WERI-Rb-1 (cell line): ENCODE measurements around the gene MIA.
A peak's percentile ranks its signal among the peaks of the same experiment; 100 is the strongest.
"Not testable (repeated sequence)": the region's sequence is repeated elsewhere in the genome, so short reads cannot be mapped to it uniquely, and the experiment has no call there.

Source experiments
- DNase-seq: peaks from one replicate; pipeline ENCODE4 v3.0.0-alpha.2; 2020
- H3K27ac ChIP-seq: fragments of 250-450 bp; sonication (Bioruptor Pico); 2 replicates; pipeline ENCODE4 v1.5.1; 2020; ENCODE audit warnings: mild to moderate bottlenecking, moderate library complexity
- H3K27me3 ChIP-seq: fragments of 250-450 bp; sonication (Bioruptor Pico); 2 replicates; pipeline ENCODE4 v1.5.1; 2021; ENCODE audit warnings: mild to moderate bottlenecking, low read depth, moderate library complexity; ENCODE audit not compliant: insufficient read depth, severe bottlenecking
- H3K36me3 ChIP-seq: fragments of 250-450 bp; sonication (Bioruptor Pico); 2 replicates; pipeline ENCODE4 v1.5.1; 2020; ENCODE audit warnings: mild to moderate bottlenecking, moderate library complexity
- H3K4me3 ChIP-seq: 2 replicates; pipeline ENCODE4 v1.5.1; 2011; ENCODE audit warnings: low read depth, mild to moderate bottlenecking, control low read depth, low read length
- H3K9me3 ChIP-seq: fragments of 250-450 bp; sonication (Bioruptor Pico); 2 replicates; pipeline ENCODE4 v1.5.1; 2021; ENCODE audit warnings: mild to moderate bottlenecking, moderate library complexity; ENCODE audit not compliant: severe bottlenecking
- CTCF ChIP-seq: IDR thresholded peaks from 2 replicates; pipeline ENCODE4 v1.5.1; 2011; ENCODE audit warnings: low read depth, mild to moderate bottlenecking, control low read depth, inconsistent platforms, low read length

The MIA gene

DNA sequence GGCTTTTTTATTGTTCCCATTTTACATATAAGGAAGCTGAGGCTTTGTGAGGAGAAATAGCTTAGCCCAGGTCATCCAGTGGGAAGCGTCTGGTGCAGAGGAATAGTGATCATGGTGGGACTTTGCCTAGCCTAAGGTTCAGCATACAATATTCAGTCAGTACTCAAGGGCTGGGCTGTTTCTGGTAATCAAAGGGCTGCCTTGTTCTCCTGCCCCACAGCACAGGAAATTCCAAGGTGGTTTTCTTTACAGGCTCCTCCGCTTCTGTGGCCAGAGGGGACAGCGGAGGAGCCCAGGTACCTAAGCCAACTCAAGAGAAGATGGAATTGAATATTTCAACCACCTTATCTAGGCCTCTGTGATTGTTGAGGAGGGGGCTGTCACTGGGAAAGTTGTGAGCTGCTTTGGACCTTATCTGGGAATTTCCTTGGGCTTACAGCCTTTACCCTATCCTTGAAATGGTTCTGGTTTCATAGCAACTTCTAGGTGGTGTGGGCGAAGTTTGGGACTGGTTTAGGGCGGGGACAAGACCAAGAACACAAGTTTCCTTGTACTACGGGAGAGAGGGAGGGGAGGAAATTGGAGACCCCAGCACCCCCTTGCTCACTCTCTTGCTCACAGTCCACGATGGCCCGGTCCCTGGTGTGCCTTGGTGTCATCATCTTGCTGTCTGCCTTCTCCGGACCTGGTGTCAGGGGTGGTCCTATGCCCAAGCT is at the start of gene MIA:
Gene MIA, plus strand, starts transcription at position 606 of the 716 bp plus-strand sequence. Its CDS starts 22 bp downstream, at position 628.
- Histone ChIP-seq H3K36me3 (no peaks in the 10 kb centered on the region; the same call in 1 of the 2 replicates), H3K27me3 (no peaks in the 10 kb centered on the region), H3K9me3 (peaks cover 2% of the 10 kb centered on the region), H3K27ac (no peak within 1 kb of the TSS; the same call in 1 of the 2 replicates), H3K4me3 (no peak within 1 kb of the TSS)
- DNase-seq = no peak
- TF ChIP-seq CTCF = no peak

GRCh38 chr19:40726279-40726678 is 49.0 kb upstream of the MIA start:
- Histone ChIP-seq H3K4me3 (0 out of 2 replicates have a peak overlapping the region, but pooled peaks have one; percentile 1), H3K27ac (peak overlapping the region; percentile 85), H3K27me3 (no peaks in the 10 kb centered on the region), H3K36me3 (peaks cover 51% of the 10 kb centered on the region), H3K9me3 (peaks cover 6% of the 10 kb centered on the region)
- DNase-seq = no peak
- no peak for TF ChIP-seq CTCF

GRCh38 chr19:40730065-40730464 is 45.3 kb upstream of the MIA start:
- DNase-seq, H3K4me3 ChIP-seq, H3K27me3 ChIP-seq, H3K9me3 ChIP-seq: not testable (repeated sequence)
- Histone ChIP-seq H3K27ac (peak overlapping the region; percentile 11; the same call in 1 of the 2 replicates), H3K36me3 (peaks cover 55% of the 10 kb centered on the region)

DNA sequence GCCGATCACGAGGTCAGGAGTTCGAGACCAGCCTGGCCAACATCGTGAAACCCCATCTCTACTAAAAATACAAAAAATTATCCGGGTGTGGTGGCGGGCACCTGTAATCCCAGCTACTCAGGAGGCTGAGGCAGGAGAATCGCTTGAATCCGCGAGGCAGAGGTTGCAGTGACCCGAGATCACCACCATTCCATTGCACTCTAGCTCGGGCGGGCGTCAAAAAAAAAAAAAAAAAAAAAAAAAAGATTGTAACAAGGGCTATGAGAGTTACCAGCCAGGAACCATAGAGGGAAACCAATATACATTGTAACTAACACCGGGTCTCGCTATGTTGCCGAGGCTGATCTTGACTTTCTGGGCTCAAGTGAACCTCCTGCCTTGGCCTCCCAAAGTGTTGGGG is 43.0 kb upstream of the MIA start:
- DNase-seq = not testable (repeated sequence)

GRCh38 chr19:40733149-40733548 is 42.2 kb upstream of the MIA start:
- DNase-seq = no peak
- H3K27ac ChIP-seq = no peak overlapping the region
- no peaks in the 10 kb centered on the region for H3K9me3 ChIP-seq
- peaks cover 63% of the 10 kb centered on the region for H3K36me3 ChIP-seq
- no peak for TF ChIP-seq CTCF
- H3K27me3 ChIP-seq = no peaks in the 10 kb centered on the region
- H3K4me3 ChIP-seq = no peak overlapping the region

More for the DNA sequence above, 43.0 kb upstream of the MIA start:
- not testable (repeated sequence) for H3K9me3 ChIP-seq, H3K4me3 ChIP-seq, H3K27me3 ChIP-seq, H3K27ac ChIP-seq
- peaks cover 66% of the 10 kb centered on the region for H3K36me3 ChIP-seq

DNA sequence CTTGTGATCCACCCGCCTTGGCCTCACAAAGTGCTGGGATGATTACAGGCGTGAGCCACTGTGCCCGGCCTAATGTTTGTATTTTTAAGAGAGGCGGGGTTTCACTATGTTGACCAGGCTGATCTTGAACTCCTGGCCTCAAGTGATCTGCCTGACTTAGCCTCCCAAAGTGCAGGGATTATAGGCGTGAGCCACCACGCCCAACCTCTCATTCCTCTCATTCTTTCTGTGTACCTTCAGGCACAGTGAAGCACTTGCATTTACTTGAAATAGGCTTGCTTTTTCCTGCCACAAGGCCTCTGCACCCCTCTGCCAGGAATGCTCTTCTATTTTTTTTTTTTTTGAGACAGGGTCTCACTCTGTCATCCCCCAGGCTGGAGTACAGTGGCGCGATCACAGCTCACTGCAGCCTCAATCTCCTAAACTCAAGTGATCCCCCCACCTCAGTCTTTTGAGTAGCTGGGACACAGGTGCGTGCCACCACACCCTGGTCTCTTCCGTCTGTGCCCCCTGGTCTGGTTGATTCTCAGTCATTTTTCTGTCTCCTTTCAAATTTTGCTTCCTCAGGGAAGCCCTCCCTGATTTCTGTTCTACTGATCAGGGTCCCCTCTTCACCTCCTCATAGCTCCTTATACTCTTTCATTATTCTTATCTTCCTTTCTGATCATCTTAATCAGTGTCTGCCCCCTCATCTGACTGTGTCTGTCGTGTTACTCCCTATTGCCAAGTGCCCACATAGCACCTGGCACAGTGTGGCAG is 40.1 kb upstream of the MIA start:
- TF ChIP-seq CTCF = no peak
- Histone ChIP-seq H3K4me3 (no peak overlapping the region), H3K9me3 (no peaks in the 10 kb centered on the region), H3K27ac (no peak overlapping the region), H3K27me3 (no peaks in the 10 kb centered on the region), H3K36me3 (peaks cover 58% of the 10 kb centered on the region)
- no peak for DNase-seq
